Smooth muscle cell (in vitro differentiated cells): ENCODE measurements around the gene FMN1. TPM values are rescaled to one million over a fixed set of nuclear protein-coding genes. Genes with fewer than 3 reads are reported as not detected.

ENCODE experiments used
- DNase-seq: peaks from one replicate; lab custom pipeline; 2025; ENCODE audit not compliant: unreplicated experiment; lab: John Stamatoyannopoulos, UW
- H2AFZ ChIP-seq: fragments of 200-600 bp; sonication (generic); 2 replicates; pipeline ENCODE4 v1.6.0; 2016; ENCODE audit warnings: antibody characterized with exemption, low read depth, mild to moderate bottlenecking
- H3F3A ChIP-seq: fragments of 200-600 bp; sonication (generic); 2 replicates; pipeline ENCODE4 v1.6.0; 2017; ENCODE audit warnings: antibody characterized with exemption, low read depth
- H3K27ac ChIP-seq: fragments of 200-600 bp; sonication (generic); 2 replicates; pipeline ENCODE4 v1.5.1; 2016; ENCODE audit warnings: low read depth, mild to moderate bottlenecking
- H3K27me3 ChIP-seq: fragments of 200-600 bp; sonication (generic); 2 replicates; pipeline ENCODE4 v1.6.1; 2016; ENCODE audit warnings: low read depth, mild to moderate bottlenecking
- H3K36me3 ChIP-seq: fragments of 200-600 bp; sonication (generic); 2 replicates; pipeline ENCODE4 v1.5.1; 2016; ENCODE audit warnings: low read depth
- H3K4me1 ChIP-seq: fragments of 200-600 bp; sonication (generic); 2 replicates; pipeline ENCODE4 v1.5.1; 2016; ENCODE audit warnings: low read depth
- H3K4me2 ChIP-seq: fragments of 200-600 bp; sonication (generic); 2 replicates; pipeline ENCODE4 v1.6.0; 2016; ENCODE audit warnings: mild to moderate bottlenecking
- H3K4me3 ChIP-seq: fragments of 200-600 bp; sonication (generic); 2 replicates; pipeline ENCODE4 v1.5.1; 2016; ENCODE audit warnings: mild to moderate bottlenecking
- H3K79me2 ChIP-seq: fragments of 200-600 bp; sonication (generic); 2 replicates; pipeline ENCODE4 v1.6.0; 2016; ENCODE audit warnings: low read depth, mild to moderate bottlenecking
- H3K9ac ChIP-seq: fragments of 200-600 bp; sonication (generic); 2 replicates; pipeline ENCODE4 v1.6.0; 2016; ENCODE audit warnings: low read depth
- H3K9me3 ChIP-seq: fragments of 200-600 bp; sonication (generic); replicated peaks from 2 replicates; pipeline ENCODE4 v1.5.1; 2016; ENCODE audit warnings: low read depth
- H4K20me1 ChIP-seq: fragments of 200-600 bp; sonication (generic); 2 replicates; pipeline ENCODE4 v1.6.0; 2016; ENCODE audit warnings: low read depth
- CTCF ChIP-seq: fragments of 200-600 bp; sonication (generic); IDR thresholded peaks from 2 replicates; pipeline ENCODE4 v1.5.1; 2017; ENCODE audit warnings: borderline replicate concordance, mild to moderate bottlenecking, antibody characterized with exemption; ENCODE audit not compliant: insufficient read depth, poor library complexity, severe bottlenecking
- WGBS: methylation state at CpG from one replicate; pipeline ENCODE4 v1.1.7; 2016; ENCODE audit warnings: low lambda C conversion rate; 5-methylcytosine and 5-hydroxymethylcytosine counted together
- polyA plus RNA-seq: library from polyadenylated mRNA; unstranded; fragments of >200 nt; fragmentation: Nextera tagmentation; extraction: Ambion mirVana; gene quantifications from 2 replicates; pipeline ENCODE4 v1.2.1, GENCODE V29; 2016
- total RNA-seq: library from RNA; depleted of rRNA; stranded (reverse); fragments of >200 nt; gene quantifications from 2 replicates; pipeline ENCODE4 v1.2.3, GENCODE V29; 2014

FMN1 gene
- total and polyA plus RNA-seq, 2 experiments from 2014 or later = 0.08 to 4.0 TPM

DNA sequence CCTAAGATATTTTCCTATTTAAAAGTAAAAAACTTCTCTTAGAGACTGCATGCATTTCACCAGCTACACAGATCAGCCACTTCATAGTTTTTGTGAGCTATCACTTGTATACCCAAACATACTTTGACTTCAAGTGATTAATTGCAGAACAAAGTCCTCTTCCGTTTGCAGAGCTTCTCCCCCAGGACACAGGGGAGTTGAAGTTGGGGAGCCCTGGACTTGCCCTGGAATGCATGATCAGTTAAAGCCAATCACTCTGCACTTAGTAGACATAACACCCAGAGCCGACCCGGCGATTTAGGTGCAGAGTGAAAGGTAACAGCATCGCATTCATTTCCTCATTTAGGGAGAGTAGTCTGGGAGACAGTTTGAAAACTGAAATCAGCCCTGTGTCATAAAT lies 406.6 kb downstream of the FMN1 start:
- Histone ChIP-seq H3K36me3 (no peaks in the 10 kb centered on the region), H3K4me2 (no peak overlapping the region), H2AFZ (no peak overlapping the region), H3K4me1 (no peaks in the 10 kb centered on the region), H4K20me1 (no peaks in the 10 kb centered on the region), H3K27ac (no peak overlapping the region), H3K9me3 (no peaks in the 10 kb centered on the region), H3K79me2 (no peaks in the 10 kb centered on the region), H3K9ac (no peak overlapping the region), H3K4me3 (no peak overlapping the region), H3F3A (no peaks in the 10 kb centered on the region), H3K27me3 (no peaks in the 10 kb centered on the region)
- DNase-seq = no peak
- no peak for TF ChIP-seq CTCF
- WGBS = 91% methylated on average over 5 of the region's 5 CpGs

- no peaks in the 10 kb centered on the region for H3K27me3 ChIP-seq
- no peak overlapping the region for H3K4me3 ChIP-seq
- no peaks in the 10 kb centered on the region for H3F3A ChIP-seq
- H3K36me3 ChIP-seq = no peaks in the 10 kb centered on the region
- H3K4me2 ChIP-seq = no peak overlapping the region
- no peak overlapping the region for H3K9ac ChIP-seq
- no peak overlapping the region for H3K27ac ChIP-seq
- no peaks in the 10 kb centered on the region for H4K20me1 ChIP-seq
- H3K79me2 ChIP-seq = no peaks in the 10 kb centered on the region
- WGBS = 88% methylated on average over 7 of the region's 7 CpGs
- H3K4me1 ChIP-seq = peaks cover 2% of the 10 kb centered on the region
- H3K9me3 ChIP-seq = no peaks in the 10 kb centered on the region
- H2AFZ ChIP-seq = no peak overlapping the region
- TF ChIP-seq CTCF = no peak
- DNase-seq = no peak
These were observed 407.6 kb downstream of the FMN1 start for GRCh38 chr15:32786906-32787305.

GRCh38 chr15:32784581-32784980 lies 409.9 kb downstream of the FMN1 start:
- H3K27me3 ChIP-seq = no peaks in the 10 kb centered on the region
- peaks cover 4% of the 10 kb centered on the region for H3K4me1 ChIP-seq
- H3K9ac ChIP-seq = no peak overlapping the region
- no peaks in the 10 kb centered on the region for H3F3A ChIP-seq
- no peaks in the 10 kb centered on the region for H3K36me3 ChIP-seq
- no peaks in the 10 kb centered on the region for H3K79me2 ChIP-seq
- TF ChIP-seq CTCF = no peak
- DNase-seq = no peak
- no peak overlapping the region for H3K4me3 ChIP-seq
- H3K9me3 ChIP-seq = no peaks in the 10 kb centered on the region
- no peak overlapping the region for H3K27ac ChIP-seq
- H2AFZ ChIP-seq = no peak overlapping the region
- no peaks in the 10 kb centered on the region for H4K20me1 ChIP-seq
- H3K4me2 ChIP-seq = no peak overlapping the region

GRCh38 chr15:32781781-32782180 lies 412.7 kb downstream of the FMN1 start:
- H3K36me3 ChIP-seq = no peaks in the 10 kb centered on the region

More at GRCh38 chr15:32781781-32782180, 412.7 kb downstream of the FMN1 start:
- Histone ChIP-seq H3F3A (no peaks in the 10 kb centered on the region), H3K27me3 (no peaks in the 10 kb centered on the region), H3K79me2 (no peaks in the 10 kb centered on the region), H3K9ac (no peak overlapping the region), H4K20me1 (no peaks in the 10 kb centered on the region), H3K4me1 (peaks cover 4% of the 10 kb centered on the region), H3K27ac (no peak overlapping the region), H2AFZ (no peak overlapping the region), H3K4me3 (no peak overlapping the region), H3K4me2 (no peak overlapping the region), H3K9me3 (no peaks in the 10 kb centered on the region)
- TF ChIP-seq CTCF = no peak
- 29% methylated on average over 3 of the region's 3 CpGs for WGBS
- no peak for DNase-seq
